GM12874 (cell line): ENCODE results near the gene RAB28.

ENCODE experiments used
- TF ChIP-seq, protein P1 (sequence below): IDR thresholded peaks from 2 replicates; pipeline ENCODE4 v1.5.1; 2011; ENCODE audit warnings: low read depth, mild to moderate bottlenecking, control low read depth, low read length, moderate library complexity; ENCODE audit not compliant: insufficient read depth

RAB28 gene

GRCh38 chr4:13527192-13527980 is 43.2 kb upstream of the RAB28 start:
- TF ChIP-seq, protein P1, sequence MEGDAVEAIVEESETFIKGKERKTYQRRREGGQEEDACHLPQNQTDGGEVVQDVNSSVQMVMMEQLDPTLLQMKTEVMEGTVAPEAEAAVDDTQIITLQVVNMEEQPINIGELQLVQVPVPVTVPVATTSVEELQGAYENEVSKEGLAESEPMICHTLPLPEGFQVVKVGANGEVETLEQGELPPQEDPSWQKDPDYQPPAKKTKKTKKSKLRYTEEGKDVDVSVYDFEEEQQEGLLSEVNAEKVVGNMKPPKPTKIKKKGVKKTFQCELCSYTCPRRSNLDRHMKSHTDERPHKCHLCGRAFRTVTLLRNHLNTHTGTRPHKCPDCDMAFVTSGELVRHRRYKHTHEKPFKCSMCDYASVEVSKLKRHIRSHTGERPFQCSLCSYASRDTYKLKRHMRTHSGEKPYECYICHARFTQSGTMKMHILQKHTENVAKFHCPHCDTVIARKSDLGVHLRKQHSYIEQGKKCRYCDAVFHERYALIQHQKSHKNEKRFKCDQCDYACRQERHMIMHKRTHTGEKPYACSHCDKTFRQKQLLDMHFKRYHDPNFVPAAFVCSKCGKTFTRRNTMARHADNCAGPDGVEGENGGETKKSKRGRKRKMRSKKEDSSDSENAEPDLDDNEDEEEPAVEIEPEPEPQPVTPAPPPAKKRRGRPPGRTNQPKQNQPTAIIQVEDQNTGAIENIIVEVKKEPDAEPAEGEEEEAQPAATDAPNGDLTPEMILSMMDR, result no peak

DNA sequence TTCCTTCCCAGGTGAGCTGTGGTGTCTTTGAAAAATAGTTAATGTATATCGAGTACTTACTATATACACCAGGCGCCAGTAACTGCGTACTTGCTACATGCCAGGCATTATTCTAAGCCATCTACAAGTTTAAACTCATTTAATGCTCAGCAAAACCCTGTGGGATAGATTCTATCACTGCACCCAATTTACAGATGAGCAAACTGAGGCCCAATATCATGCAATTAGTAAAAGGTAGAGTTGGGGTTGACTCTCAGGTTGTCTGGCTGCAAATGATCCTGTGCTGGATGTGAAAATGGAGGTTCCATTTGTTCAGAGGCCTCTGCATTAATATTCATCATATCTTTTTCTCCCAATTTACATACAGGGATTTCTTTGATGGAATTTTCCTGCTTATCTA is 42.5 kb upstream of the RAB28 start:
- TF ChIP-seq, protein P1, result no peak

DNA sequence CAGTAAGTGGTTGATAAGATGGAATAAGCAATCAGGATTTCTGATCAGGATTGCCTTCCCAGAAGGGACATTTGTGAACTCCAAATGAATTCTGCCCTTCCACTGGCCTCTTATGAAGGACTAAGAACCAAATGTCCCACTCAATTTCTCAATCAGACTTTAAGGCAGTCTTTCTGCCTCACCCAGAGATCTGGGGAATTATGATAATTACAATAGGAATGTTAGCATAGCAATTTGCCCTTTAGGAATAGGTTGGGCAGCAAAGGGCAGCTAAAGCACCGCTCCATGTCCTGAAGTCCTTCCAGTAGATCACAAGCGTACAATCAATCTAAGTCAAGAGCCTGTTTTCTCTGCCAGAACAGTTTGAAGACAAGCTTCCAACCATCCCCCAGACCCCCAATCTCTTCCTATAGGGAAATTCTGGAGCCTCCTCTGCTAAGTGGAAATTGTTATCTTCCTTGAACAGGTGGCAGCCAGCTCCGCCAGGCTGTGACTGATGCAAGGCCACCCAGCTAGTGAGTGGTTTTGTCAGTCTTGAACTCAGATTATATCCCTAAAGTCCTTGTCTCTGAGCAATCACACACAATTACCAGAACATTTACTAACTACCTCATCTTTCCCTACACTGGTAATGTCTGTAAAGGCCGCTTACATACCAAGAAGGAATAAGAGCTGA is 41.6 kb upstream of the RAB28 start:
- TF ChIP-seq, protein P1, result no peak

DNA sequence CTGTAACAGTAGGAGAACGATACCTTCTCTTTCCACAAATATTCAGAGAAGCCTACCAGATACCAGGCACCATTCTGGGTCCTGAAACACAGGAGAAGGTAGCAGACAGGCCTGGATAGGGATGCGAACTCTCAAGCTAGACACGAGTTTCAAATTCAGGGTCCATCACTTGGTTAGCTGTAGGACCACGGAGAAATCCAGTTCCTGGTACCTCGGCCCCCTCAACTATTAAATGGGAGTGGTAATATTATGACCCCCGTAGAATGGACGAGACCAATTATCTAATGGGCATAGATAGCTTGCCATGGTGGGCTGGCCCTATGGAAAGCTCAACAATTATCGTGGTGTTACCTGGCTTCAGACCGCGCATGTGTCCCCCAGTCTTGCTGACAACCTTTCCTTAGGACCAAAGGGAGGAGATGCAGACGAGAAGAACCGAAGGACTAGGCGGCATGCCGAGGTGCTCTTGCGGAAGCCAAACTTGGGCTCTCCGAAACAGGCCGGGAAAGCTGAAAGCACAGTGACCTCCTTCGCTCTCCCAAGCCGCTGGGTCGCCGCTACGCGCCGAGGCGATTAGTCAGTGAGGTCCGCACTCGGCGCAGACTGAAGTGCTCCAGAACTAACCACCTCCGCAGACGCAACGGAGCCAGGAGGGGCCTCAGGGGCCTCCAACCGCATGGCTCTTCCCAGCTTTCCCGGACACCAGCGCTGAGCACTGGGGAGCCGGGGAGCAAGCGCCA is 40.5 kb upstream of the RAB28 start:
- TF ChIP-seq, protein P1, result no peak

DNA sequence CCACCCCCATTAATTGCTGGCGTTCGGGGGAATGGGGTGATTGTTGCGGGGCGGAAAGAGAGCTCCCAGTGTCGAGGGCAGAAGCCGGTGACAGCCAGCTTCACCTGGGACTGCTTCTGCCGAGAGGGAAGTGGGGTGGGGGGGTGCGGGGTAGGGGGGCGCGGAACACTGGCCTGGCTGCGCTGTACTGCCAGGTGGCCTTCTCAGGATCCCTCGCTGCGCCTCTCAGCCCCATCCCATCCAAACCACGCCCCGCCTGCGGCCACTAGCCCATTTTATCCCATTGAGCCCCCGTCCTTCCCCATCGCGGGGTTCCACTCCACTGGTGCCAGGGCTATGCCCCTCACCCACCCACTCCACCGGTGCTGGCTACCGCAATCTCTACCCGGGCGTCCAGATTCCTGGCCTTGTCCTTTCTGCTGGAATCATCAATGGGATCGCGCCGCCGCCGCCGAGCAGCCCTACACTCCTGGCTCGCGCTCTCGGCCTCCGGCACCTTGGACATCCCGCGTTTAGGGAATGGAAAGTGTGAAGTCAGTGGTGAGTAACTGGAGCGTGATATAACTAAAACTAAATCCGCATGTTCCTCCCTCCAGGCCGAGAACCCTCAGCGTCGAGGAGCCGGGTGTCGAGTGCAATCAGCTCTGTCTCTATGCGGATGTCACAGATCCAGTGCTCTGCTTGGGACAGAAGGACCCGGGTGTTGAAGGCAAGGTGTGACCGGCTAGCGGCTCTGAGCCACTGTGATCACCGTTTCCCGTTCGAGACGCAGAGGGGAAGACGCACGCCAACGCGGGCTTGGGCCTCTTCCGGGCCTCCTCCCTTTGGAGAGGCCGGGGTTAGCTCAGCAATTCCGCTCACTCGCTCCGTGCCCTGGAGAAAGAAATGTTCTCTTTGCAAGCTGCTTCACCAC is 39.7 kb upstream of the RAB28 start:
- TF ChIP-seq, protein P1, result no peak

DNA sequence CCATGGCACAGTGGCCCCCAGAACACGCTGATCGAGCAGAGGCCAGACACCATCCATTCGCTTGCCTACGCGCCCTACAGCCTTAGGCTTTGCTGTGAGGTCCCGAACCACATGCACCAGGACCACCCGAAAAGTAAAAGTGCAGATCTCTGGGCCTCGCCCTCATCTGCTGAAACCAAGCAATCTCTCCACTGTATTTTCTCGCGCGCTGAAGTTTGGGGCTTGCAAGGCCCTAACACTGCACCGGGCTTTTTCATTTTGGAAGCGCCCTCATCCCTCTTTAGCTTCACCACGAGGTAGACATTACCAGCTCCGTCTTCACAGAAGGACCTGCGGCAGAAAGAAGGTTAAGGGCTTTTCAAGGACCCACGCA is 39.0 kb upstream of the RAB28 start:
- TF ChIP-seq, protein P1, result no peak
